Measurements from ENCODE around the gene MICOS13. TPM values are rescaled to one million over a fixed set of nuclear protein-coding genes. Genes with fewer than 3 reads are reported as not detected.

MICOS13 gene
- polyA plus RNA-seq, 1 of the 3 experiments (the other 2 are of a cell fraction), result 112 TPM

DNA sequence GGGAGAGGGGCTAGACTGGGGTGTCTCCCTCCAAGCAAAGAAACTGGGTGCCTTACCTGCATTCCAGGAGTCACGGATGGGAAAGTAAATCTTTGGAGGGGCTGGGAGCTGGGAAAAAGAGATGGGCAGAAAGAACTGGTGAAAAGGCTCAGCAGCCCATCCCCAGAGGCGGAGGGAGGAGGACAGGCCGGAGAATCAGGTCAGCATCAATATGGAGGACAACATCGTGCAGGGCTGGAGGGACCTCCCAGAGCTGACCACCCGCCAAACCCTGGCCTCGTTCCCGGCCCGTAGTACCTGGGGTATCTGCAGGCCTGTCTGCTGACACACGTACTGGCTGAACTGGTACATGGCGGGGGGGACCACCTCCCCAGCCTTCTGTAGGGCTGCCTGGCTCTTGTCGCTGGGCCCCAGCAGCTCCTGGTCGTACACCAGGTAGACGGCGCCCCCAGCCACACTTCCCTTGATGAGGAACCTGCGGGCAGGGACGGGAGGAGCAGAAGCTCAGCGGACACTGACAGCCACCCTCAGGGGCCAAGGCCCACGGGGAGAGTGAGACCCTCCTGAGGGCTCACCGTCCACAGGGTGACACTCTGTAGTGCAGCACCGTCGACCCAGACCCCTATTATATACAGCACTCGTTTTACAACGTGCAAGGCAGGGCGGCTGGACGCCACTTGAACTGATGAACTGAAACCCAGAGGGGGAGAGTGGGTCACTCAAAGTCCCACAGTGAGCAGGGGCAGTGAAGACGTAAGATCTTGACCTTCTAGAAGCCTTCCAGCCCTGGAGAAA lies 830 bp downstream of the MICOS13 start (continued):
- TF ChIP-seq, protein P1, sequence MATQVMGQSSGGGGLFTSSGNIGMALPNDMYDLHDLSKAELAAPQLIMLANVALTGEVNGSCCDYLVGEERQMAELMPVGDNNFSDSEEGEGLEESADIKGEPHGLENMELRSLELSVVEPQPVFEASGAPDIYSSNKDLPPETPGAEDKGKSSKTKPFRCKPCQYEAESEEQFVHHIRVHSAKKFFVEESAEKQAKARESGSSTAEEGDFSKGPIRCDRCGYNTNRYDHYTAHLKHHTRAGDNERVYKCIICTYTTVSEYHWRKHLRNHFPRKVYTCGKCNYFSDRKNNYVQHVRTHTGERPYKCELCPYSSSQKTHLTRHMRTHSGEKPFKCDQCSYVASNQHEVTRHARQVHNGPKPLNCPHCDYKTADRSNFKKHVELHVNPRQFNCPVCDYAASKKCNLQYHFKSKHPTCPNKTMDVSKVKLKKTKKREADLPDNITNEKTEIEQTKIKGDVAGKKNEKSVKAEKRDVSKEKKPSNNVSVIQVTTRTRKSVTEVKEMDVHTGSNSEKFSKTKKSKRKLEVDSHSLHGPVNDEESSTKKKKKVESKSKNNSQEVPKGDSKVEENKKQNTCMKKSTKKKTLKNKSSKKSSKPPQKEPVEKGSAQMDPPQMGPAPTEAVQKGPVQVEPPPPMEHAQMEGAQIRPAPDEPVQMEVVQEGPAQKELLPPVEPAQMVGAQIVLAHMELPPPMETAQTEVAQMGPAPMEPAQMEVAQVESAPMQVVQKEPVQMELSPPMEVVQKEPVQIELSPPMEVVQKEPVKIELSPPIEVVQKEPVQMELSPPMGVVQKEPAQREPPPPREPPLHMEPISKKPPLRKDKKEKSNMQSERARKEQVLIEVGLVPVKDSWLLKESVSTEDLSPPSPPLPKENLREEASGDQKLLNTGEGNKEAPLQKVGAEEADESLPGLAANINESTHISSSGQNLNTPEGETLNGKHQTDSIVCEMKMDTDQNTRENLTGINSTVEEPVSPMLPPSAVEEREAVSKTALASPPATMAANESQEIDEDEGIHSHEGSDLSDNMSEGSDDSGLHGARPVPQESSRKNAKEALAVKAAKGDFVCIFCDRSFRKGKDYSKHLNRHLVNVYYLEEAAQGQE (IDR thresholded peaks at IDR 0.05; ENCODE audit: low read depth, low read length), result no peak
- TF ChIP-seq MXI1 (IDR thresholded peaks at IDR 0.05; ENCODE audit: low read depth, low read length) (no peak), TEAD4 (IDR thresholded peaks at IDR 0.05; ENCODE audit: borderline replicate concordance, insufficient read depth) (no peak)

DNA sequence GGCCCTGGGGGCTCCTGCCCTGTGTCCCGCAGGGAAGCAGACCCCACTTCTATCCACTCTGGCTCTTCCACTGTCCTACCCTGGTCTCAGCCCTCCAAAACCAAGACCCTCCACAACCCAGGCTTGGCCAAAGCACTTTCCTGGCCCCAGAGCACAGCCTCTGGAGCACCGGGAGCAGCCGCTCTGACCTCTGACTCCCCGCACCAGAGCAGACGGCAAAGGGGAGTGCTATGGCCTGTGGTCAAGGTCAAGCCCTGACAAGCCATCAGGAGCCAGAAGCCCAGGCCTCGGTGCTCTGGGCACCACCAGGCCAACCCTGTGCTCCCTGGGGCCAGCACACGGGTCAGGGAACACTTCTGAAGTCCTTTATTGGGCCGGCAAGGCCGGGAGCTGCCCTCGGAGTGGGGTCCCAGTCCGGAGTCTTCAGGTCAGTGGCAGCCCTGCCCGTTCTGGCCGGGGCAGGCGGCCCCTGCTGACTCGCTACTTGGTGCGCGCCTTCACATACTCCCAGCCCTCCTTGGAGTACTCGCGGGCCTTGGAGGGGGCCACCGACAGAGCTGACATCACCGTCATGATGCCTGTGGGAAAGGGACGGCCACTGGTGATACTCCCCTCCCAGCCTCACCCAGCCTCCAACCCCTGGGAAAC lies 2.1 kb downstream of the MICOS13 start:
- POLR2A ChIA-PET, result no interaction called here
- peaks cover 17% of the 10 kb centered on the region for H3K79me2 ChIP-seq (ENCODE audit: insufficient read depth)
- 96% methylated on average over 5 of the region's 22 CpGs for WGBS (ENCODE audit: low lambda C conversion rate)
- no peak overlapping the region for H3K4me2 ChIP-seq
- H3K36me3 ChIP-seq (replicated peaks in 1 of 2; ENCODE audit: control insufficient read depth in 1 of 2, insufficient read depth in 2 of 2, low read length in 1 of 2), result no peaks in the 10 kb centered on the region
- H3K9me2 ChIP-seq, result no peaks in the 10 kb centered on the region
- no peak overlapping the region for H3K27ac ChIP-seq (ENCODE audit: low read depth in 2 of 2, low read length in 1 of 2)
- TF ChIP-seq MEF2A (IDR thresholded peaks at IDR 0.05; ENCODE audit: borderline replicate concordance, low read depth) (no peak), FOXJ3 (CRISPR knock-in tag; IDR thresholded peaks at IDR 0.05) (no peak), SIN3A (IDR thresholded peaks at IDR 0.05; ENCODE audit: borderline replicate concordance, low read depth, low read length) (no peak), NFIC (IDR thresholded peaks at IDR 0.05; ENCODE audit: borderline replicate concordance) (no peak), TCF12 (IDR thresholded peaks at IDR 0.05) (no peak), GABPA (IDR thresholded peaks at IDR 0.05; ENCODE audit: low read depth) (no peak), ELF1 (IDR thresholded peaks at IDR 0.05) (no peak), TAF1 (IDR thresholded peaks at IDR 0.05; ENCODE audit: borderline replicate concordance, low read depth, low read length) (no peak), FOXM1 (IDR thresholded peaks at IDR 0.05; ENCODE audit: low read depth) (no peak)
- TF ChIP-seq, protein P2, sequence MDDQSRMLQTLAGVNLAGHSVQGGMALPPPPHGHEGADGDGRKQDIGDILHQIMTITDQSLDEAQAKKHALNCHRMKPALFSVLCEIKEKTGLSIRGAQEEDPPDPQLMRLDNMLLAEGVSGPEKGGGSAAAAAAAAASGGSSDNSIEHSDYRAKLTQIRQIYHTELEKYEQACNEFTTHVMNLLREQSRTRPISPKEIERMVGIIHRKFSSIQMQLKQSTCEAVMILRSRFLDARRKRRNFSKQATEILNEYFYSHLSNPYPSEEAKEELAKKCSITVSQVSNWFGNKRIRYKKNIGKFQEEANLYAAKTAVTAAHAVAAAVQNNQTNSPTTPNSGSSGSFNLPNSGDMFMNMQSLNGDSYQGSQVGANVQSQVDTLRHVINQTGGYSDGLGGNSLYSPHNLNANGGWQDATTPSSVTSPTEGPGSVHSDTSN (IDR thresholded peaks at IDR 0.05), result no peak
- TF ChIP-seq, protein P3, sequence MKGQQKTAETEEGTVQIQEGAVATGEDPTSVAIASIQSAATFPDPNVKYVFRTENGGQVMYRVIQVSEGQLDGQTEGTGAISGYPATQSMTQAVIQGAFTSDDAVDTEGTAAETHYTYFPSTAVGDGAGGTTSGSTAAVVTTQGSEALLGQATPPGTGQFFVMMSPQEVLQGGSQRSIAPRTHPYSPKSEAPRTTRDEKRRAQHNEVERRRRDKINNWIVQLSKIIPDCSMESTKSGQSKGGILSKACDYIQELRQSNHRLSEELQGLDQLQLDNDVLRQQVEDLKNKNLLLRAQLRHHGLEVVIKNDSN (IDR thresholded peaks at IDR 0.05; ENCODE audit: borderline replicate concordance, low read depth), result no peak
- TF ChIP-seq, protein P4, sequence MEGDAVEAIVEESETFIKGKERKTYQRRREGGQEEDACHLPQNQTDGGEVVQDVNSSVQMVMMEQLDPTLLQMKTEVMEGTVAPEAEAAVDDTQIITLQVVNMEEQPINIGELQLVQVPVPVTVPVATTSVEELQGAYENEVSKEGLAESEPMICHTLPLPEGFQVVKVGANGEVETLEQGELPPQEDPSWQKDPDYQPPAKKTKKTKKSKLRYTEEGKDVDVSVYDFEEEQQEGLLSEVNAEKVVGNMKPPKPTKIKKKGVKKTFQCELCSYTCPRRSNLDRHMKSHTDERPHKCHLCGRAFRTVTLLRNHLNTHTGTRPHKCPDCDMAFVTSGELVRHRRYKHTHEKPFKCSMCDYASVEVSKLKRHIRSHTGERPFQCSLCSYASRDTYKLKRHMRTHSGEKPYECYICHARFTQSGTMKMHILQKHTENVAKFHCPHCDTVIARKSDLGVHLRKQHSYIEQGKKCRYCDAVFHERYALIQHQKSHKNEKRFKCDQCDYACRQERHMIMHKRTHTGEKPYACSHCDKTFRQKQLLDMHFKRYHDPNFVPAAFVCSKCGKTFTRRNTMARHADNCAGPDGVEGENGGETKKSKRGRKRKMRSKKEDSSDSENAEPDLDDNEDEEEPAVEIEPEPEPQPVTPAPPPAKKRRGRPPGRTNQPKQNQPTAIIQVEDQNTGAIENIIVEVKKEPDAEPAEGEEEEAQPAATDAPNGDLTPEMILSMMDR (IDR thresholded peaks at IDR 0.05), result no peak
- H3K9ac ChIP-seq, result no peak overlapping the region
- CTCF ChIA-PET, result interaction anchor here (2.4 kb wide), 1 partner anchor 11 kb away, joined by 6 read pairs; the partner anchor contains the start of gene RPL36
- H3K9me3 ChIP-seq, result no peaks in the 10 kb centered on the region
- peaks cover 4 to 21% of the 10 kb centered on the region in 2 experiments; a peak in 1 of 4 replicates for H3K4me1 ChIP-seq (ENCODE audit: control insufficient read depth in 1 of 2, insufficient read depth in 2 of 2, low read depth in 1 of 2, low read length in 1 of 2)
- no peaks in the 10 kb centered on the region for H4K20me1 ChIP-seq (ENCODE audit: insufficient read depth)
- H3F3A ChIP-seq (replicated peaks; ENCODE audit: insufficient read depth), result no peaks in the 10 kb centered on the region
- H3K4me3 ChIP-seq (ENCODE audit: low read depth in 2 of 2, low read length in 1 of 2), result no peak overlapping the region
- no peak for DNase-seq
- H2AFZ ChIP-seq (ENCODE audit: low read depth), result no peak overlapping the region
- H3K27me3 ChIP-seq (ENCODE audit: insufficient read depth), result no peaks in the 10 kb centered on the region

All from SK-N-SH (cell line).